HL-60/S4 treated with phorbol 12-myristate 13-acetate at 8.2 ng/mL for 4 days and 3 days (cell line): ENCODE measurements around the gene HEPN1.

Experiments
- in situ Hi-C: fragments of 300-500 bp; cut with MboI; formaldehyde crosslinking; loops from 2 replicates; pipeline ENCODE4 v1.15.0; 2022; ENCODE audit warnings: low sequenced_read_pairs

HEPN1 gene

GRCh38 chr11:124941703-124942102 is 22.7 kb downstream of the HEPN1 start:
- in situ Hi-C loops, result no loop called here

DNA sequence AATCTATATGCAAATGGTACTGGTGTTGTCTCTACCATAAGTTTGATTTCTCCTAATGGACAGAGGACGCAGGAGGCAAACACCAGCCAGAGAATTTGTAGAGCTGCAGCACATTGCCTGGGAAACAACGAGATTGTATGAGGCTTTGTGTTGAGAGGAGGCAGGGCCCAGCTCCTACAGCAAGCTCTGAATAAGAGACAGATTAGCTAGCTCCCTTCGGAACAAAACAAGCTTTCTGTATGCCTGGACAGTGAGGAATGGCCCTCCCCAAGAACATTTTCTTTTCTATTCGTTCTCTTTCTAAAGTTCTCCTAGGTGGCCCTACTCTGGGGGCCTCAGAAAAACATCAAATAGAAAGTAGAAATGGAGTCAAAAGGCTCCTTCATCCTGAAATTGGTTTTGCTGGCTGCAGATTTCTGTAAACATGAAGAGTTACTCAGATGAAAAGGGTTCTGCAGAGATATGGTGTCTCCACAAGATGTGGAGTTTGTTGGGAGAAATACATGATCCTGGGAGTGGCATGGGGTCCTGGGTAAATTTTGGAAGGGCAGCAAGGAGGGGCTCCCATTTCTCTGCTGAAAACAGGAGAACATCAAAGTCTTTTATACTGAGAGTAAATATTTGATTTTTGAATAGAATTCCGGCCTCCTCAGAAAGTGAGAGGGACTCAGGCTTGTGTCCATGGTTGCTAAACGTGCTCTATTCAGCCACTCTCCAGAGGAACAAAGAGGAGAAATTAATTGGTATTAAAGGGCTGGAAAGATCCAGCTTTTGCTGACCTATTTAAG is 23.6 kb downstream of the HEPN1 start:
- in situ Hi-C loops, result no loop called here

GRCh38 chr11:124943254-124943616 is 24.2 kb downstream of the HEPN1 start:
- in situ Hi-C loops, result no loop called here

- in situ Hi-C loops, result no loop called here
Measured at GRCh38 chr11:124943741-124944140, 24.7 kb downstream of the HEPN1 start.

DNA sequence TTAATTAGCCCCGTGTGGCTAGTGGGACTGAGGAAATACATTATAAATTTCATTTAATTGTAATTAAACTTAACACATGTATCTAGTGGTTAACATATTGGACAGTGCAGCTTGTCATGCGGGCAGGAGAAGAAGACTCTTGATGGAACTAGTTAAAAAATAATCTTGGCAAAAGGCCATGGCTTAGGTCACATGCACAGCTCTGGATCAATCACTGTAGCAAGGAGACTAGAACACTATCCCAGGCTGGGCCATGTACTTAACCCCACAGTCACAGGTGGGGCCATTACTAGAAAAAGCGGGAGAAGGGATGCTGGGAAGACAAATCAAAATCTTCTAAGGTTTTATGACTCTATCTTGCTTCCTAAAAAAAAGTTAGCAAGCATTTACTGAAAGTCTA is 25.5 kb downstream of the HEPN1 start:
- in situ Hi-C loops, result no loop called here

- in situ Hi-C loops, result no loop called here
Measured at GRCh38 chr11:124945826-124946225, 26.8 kb downstream of the HEPN1 start.

DNA sequence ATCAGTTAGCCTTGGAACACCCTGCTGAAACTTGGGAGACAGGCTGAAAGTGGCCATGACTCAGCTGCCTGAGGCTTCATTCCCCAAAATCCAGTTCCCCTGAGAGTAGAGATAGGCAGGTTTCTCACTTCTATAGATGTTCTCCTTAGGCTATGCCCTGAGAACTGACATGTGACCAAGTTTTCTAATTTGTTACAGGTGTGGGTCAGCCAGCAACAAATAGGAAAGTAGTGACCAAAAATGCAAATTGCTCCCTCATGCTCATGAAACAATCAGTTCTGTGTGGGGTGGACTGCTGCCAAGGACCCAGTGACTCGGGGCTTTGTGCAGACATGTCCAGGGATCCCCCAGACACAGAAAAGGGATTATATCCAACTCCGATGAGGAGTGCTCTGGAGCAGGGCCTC is 27.7 kb downstream of the HEPN1 start:
- in situ Hi-C loops, result no loop called here

DNA sequence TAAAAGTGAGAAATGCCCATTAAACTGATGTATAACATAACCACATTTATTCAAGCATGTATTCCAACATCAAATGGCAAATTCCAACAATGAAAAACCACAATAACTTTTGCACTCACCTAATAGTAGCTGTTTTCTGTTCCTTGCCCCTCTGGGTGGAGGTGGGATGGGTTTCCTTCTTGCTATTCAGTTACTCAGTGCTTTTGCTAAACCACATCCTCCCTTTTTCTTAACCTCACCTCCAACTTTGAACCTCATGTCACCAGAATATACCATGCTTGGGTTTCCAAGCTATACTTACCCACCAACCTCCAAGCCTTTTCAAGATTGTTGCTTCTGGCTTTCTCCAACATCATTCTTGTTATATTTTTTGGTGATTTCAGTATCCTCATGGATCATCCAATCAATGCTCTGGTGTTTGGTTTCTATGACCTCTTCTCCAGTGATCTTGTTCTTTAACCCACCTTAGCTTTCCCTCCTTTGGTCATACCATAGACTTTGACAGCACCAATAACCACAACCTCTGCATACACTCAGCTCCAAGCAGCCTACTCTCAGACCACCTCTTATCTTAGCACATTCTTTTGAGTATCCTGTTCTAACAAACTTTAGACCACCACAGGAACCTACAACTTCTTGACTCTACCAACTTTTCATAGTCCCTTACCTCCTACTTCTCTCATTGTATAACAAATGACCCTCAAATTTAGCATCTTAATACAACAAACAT is 31.7 kb downstream of the HEPN1 start:
- in situ Hi-C loops, result loop anchor here (25.0 kb wide), 1 partner anchor 387 kb away; no protein-coding TSS in a partner anchor

DNA sequence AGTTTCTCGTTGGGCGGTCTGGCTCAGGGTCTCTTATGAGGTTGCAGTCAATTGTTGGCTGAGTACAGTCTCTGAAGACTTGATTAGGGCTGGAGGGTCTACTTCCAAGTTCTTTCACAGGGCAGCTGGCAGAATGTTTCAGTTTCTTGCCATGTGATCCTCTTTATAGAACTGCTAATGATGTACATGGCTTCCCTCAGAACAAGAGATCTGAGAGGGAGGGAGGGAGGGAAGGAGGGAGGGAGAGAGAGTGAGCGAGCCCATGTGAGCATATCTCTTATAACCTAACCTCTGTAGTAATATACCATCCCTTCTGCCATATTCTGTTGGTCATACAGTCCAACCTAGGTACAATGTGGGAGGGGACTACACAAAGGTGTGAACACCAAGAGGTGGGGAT is 32.3 kb downstream of the HEPN1 start:
- in situ Hi-C loops, result loop anchor here (25.0 kb wide), 1 partner anchor 386 kb away; no protein-coding TSS in a partner anchor

DNA sequence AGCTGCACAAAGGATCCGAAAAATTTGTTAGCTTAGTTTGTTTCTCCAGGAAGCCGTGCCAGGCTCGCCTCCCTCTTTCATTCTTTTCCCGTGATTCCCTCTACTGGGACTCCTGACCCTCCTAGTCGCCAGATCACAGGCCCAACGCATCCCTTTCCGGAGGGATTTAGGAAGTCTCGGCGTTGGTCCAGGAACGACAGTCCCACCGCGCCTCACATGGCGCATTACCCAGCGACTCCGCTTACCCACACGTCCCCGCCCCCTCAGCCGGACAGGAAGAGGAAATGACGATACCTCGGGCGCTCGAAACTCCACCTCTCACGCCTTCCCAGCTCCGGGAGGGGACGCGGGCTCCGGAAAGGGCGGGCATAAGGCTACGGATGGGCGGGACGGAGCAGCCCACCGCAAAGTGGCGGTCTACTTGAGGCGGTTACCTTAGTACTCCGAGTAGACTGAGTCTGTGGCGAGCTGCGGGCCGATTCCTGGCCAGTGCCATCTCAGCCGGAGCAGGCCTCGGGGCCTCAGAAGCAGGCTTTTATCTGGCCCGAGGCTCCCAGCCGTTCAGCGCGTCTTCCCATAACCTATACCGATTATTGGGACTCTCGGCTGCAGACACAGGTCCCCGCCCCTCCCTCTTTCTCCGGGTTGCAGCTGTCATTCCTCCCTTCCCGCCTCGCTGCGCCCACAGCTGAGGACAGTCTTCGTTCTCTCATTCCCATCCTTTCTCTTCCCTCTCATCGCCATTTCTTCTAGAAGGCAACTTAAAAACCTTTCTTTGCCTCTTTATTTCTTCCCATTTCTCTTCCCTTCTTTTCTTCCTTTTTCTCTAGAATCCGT is 34.9 kb downstream of the HEPN1 start, which contains the start of gene CCDC15:
TSS of gene CCDC15 (plus strand) at position 450 of the 837 bp plus-strand sequence. CDS start 531 bp downstream, outside the sequence.
- in situ Hi-C loops, result loop anchor here (25.0 kb wide), 1 partner anchor 383 kb away; no protein-coding TSS in a partner anchor

DNA sequence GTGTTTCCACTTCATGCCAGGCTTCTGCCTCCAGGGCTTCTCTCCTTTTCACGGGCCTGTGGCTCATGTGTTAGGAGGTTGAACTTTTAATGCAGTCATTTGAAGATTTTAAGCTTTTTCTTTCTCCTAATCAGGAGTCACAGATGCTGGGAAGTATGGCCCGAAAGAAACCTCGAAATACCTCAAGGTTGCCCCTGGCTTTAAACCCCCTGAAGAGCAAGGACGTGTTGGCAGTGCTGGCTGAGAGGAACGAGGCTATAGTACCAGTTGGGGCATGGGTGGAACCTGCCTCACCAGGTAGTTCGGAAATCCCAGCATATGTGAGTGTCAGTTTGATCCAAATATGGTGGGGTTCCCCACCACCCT is 35.5 kb downstream of the HEPN1 start:
- in situ Hi-C loops, result loop anchor here (25.0 kb wide), 1 partner anchor 383 kb away; no protein-coding TSS in a partner anchor

- in situ Hi-C loops, result loop anchor here (25.0 kb wide), 1 partner anchor 382 kb away; no protein-coding TSS in a partner anchor
Measured at GRCh38 chr11:124955035-124955434, 36.0 kb downstream of the HEPN1 start.

DNA sequence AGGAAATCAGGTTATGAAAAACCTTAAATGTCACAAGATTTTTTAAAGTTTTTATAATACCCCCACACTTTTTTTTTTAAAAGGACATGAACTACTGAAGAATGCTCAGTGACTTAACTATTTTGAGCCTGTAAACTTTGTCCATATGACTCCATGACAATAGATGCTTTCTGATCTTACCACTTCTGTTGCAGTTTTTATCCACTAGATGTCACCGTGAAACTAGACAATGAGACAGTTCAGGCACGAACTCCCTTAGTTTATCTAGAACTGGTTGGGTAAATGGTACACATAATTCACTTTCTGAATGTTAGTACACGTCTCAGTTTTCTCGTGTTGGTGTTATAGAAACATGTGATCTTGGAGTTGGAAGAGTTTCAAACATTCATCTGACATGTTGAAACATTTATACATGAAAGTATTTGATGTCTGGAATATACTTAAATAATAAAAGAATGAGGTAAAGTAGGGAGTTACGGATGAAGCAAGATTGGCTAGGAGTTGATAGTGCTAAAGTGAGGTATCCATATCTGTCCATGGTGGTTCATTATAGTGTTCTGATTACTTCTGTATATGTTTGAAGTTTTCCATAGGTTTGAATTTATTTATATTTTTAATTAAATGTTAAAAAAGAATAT is 43.0 kb downstream of the HEPN1 start:
- in situ Hi-C loops, result loop anchor here (25.0 kb wide), 1 partner anchor 375 kb away; no protein-coding TSS in a partner anchor

DNA sequence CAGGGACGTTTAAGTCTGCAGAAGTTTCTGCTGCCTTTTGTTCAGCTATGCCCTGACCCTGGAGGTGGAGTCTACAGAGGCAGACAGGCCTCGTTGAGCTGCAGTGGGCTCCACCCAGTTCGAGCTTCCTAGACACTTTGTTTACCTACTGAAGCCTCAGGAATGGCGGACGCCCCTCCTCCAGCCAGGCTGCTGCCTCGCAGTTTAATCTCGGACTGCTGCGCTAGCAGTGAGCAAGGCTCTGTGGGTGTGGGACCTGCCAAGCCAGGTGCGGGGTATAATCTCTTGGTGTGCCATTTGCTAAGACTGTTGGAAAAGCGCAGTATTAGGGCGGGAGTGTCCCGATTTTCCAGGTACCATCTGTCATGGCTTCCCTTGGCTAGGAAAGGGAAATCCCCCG is 49.1 kb downstream of the HEPN1 start:
- in situ Hi-C loops, result loop anchor here (25.0 kb wide), 1 partner anchor 369 kb away; no protein-coding TSS in a partner anchor
